Loucy (cell line): ENCODE results near the gene KIAA1328.

Experiments
- H2AFZ ChIP-seq: fragments of 200-600 bp; sonication (generic); 2 replicates; pipeline ENCODE4 v1.6.0; 2016; ENCODE audit warnings: antibody characterized with exemption, mild to moderate bottlenecking, low read length, moderate library complexity
- H3F3A ChIP-seq: fragments of 200-600 bp; 2 replicates; pipeline ENCODE4 v1.6.0; 2016; ENCODE audit warnings: antibody characterized with exemption, low read depth, mild to moderate bottlenecking
- H3K27me3 ChIP-seq: fragments of 200-600 bp; sonication (generic); 2 replicates; pipeline ENCODE4 v1.6.1; 2014; ENCODE audit warnings: low read length, mild to moderate bottlenecking; ENCODE audit not compliant: insufficient read depth, poor library complexity, severe bottlenecking
- H3K36me3 ChIP-seq: fragments of 200-600 bp; sonication (generic); 2 replicates; pipeline ENCODE4 v1.6.1; 2016; ENCODE audit warnings: low read length; ENCODE audit not compliant: insufficient read depth
- H3K4me1 ChIP-seq: fragments of 200-600 bp; sonication (generic); 2 replicates; pipeline ENCODE4 v1.5.1; 2014; ENCODE audit warnings: low read length, mild to moderate bottlenecking; ENCODE audit not compliant: insufficient read depth, poor library complexity, severe bottlenecking
- H3K4me2 ChIP-seq: fragments of 200-600 bp; sonication (generic); 2 replicates; pipeline ENCODE4 v1.6.0; 2014; ENCODE audit warnings: antibody characterized with exemption, low read length, low read depth, mild to moderate bottlenecking; ENCODE audit not compliant: poor library complexity, severe bottlenecking
- H3K4me3 ChIP-seq: fragments of 200-600 bp; sonication (generic); 2 replicates; pipeline ENCODE4 v1.5.1; 2014; ENCODE audit warnings: low read length, mild to moderate bottlenecking, mixed read lengths; ENCODE audit not compliant: poor library complexity, severe bottlenecking
- H3K79me2 ChIP-seq: fragments of 200-600 bp; sonication (generic); 2 replicates; pipeline ENCODE4 v1.6.1; 2014; ENCODE audit warnings: low read length; ENCODE audit not compliant: insufficient read depth
- H3K9ac ChIP-seq: fragments of 200-600 bp; sonication (generic); 2 replicates; pipeline ENCODE4 v1.6.0; 2014; ENCODE audit warnings: mild to moderate bottlenecking, low read depth, low read length, moderate library complexity; ENCODE audit not compliant: poor library complexity, severe bottlenecking
- H3K9me2 ChIP-seq: fragments of 200-600 bp; sonication (generic); replicated peaks from 2 replicates; pipeline ENCODE4 v1.6.1; 2016; ENCODE audit warnings: low read depth, low read length, mixed read lengths
- H3K9me3 ChIP-seq: fragments of 200-600 bp; sonication (generic); 2 replicates; pipeline ENCODE4 v1.6.1; 2014; ENCODE audit warnings: mild to moderate bottlenecking, antibody characterized with exemption, low read length, low read depth; ENCODE audit not compliant: insufficient read depth
- H4K20me1 ChIP-seq: fragments of 200-600 bp; sonication (generic); 2 replicates; pipeline ENCODE4 v1.6.0; 2014; ENCODE audit warnings: antibody characterized with exemption, low read length, mild to moderate bottlenecking; ENCODE audit not compliant: insufficient read depth, poor library complexity, severe bottlenecking
- EZH2phosphoT487 ChIP-seq: fragments of 200-600 bp; IDR thresholded peaks from 2 replicates; pipeline ENCODE4 v1.6.1; 2018; ENCODE audit warnings: antibody characterized with exemption, mild to moderate bottlenecking, moderate library complexity, borderline replicate concordance
- TF ChIP-seq, protein P1 (sequence below): fragments of 200-600 bp; sonication (generic); conservative IDR thresholded peaks from 2 replicates; pipeline ENCODE4 v1.5.1; 2014; ENCODE audit warnings: mild to moderate bottlenecking, antibody characterized with exemption, low read length

The KIAA1328 gene

DNA sequence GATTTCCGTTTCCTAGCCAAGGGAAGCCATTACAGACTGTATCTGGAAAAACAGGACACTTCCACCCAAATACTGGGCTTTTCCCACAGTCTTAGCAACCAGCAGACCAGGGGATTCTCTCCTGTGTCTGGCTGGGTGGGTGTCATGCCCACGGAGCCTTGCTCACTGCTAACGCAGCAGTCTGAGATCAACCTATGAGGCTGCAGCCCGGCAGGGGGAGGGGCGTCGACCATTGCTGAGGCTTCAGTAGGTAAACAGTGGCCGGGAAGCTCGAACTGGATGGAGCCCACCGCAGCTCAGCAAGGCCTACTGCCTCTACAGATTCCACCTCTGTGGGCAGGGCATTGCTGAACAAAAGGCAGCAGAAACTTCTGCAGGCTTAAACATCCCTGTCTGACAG lies 131.1 kb downstream of the KIAA1328 start:
- no peaks in the 10 kb centered on the region for H3F3A ChIP-seq
- H3K4me3 ChIP-seq, result no peak overlapping the region
- no peaks in the 10 kb centered on the region for H4K20me1 ChIP-seq
- no peak for TF ChIP-seq EZH2phosphoT487
- TF ChIP-seq, protein P1, sequence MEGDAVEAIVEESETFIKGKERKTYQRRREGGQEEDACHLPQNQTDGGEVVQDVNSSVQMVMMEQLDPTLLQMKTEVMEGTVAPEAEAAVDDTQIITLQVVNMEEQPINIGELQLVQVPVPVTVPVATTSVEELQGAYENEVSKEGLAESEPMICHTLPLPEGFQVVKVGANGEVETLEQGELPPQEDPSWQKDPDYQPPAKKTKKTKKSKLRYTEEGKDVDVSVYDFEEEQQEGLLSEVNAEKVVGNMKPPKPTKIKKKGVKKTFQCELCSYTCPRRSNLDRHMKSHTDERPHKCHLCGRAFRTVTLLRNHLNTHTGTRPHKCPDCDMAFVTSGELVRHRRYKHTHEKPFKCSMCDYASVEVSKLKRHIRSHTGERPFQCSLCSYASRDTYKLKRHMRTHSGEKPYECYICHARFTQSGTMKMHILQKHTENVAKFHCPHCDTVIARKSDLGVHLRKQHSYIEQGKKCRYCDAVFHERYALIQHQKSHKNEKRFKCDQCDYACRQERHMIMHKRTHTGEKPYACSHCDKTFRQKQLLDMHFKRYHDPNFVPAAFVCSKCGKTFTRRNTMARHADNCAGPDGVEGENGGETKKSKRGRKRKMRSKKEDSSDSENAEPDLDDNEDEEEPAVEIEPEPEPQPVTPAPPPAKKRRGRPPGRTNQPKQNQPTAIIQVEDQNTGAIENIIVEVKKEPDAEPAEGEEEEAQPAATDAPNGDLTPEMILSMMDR, result no peak
- no peak overlapping the region for H3K4me2 ChIP-seq
- H3K36me3 ChIP-seq, result no peaks in the 10 kb centered on the region
- H3K9me2 ChIP-seq, result no peaks in the 10 kb centered on the region
- no peak overlapping the region for H3K9ac ChIP-seq
- no peaks in the 10 kb centered on the region for H3K27me3 ChIP-seq
- no peaks in the 10 kb centered on the region for H3K4me1 ChIP-seq
- H3K9me3 ChIP-seq, result no peaks in the 10 kb centered on the region
- H2AFZ ChIP-seq, result no peak overlapping the region
- no peaks in the 10 kb centered on the region for H3K79me2 ChIP-seq

DNA sequence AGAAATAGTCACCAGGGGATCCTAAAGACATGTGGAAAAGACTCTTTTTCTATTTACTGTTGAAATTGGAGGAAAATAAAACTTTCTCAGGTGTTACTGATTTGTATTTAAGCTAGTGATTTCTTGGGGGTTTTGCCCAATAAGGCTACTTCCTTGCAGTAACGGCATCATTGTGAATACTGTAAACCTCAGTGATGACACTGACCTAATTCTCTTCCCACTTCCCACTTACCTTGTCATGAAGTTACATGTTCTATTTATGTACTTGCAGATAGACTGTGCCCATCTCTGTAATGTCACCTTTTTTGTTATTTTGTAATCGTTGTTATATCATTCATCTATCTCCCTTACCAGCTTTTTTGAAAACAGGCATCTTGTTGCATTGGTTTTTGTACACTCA lies 134.5 kb downstream of the KIAA1328 start:
- no peak overlapping the region for H3K4me2 ChIP-seq
- H3F3A ChIP-seq, result no peaks in the 10 kb centered on the region
- H3K9me3 ChIP-seq, result 0 out of 2 replicates have a peak, but pooled peaks cover 2% of the 10 kb centered on the region
- no peak overlapping the region for H2AFZ ChIP-seq
- H3K36me3 ChIP-seq, result no peaks in the 10 kb centered on the region
- no peak overlapping the region for H3K9ac ChIP-seq
- H3K4me1 ChIP-seq, result no peaks in the 10 kb centered on the region
- TF ChIP-seq, protein P1, result no peak
- TF ChIP-seq EZH2phosphoT487, result no peak
- H3K27me3 ChIP-seq, result no peaks in the 10 kb centered on the region
- no peaks in the 10 kb centered on the region for H4K20me1 ChIP-seq
- H3K9me2 ChIP-seq, result no peaks in the 10 kb centered on the region
- H3K79me2 ChIP-seq, result no peaks in the 10 kb centered on the region
- H3K4me3 ChIP-seq, result no peak overlapping the region

DNA sequence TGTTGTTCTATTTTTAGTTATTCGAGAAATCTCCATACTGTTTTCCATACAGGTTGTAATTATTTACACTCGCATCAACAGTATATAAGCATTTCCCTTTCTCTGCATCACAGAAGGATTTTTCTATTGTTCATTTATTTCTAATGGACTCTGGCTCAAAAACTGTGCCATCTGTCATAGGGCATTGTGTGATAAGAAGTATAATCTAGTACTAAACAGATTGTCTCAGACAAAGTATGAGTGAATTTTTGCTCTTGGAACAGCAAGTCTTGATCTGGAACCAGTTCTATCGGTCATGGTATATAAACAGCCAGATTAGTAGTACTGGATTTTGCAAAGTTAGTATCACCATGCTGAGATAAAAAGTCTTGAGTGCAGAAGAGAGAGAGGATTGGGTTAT lies 145.8 kb downstream of the KIAA1328 start:
- Histone ChIP-seq H3K9me2 (no peaks in the 10 kb centered on the region), H3F3A (no peaks in the 10 kb centered on the region), H2AFZ (no peak overlapping the region), H3K4me1 (no peaks in the 10 kb centered on the region), H3K4me3 (no peak overlapping the region), H3K27me3 (no peaks in the 10 kb centered on the region), H3K9ac (no peak overlapping the region), H3K36me3 (no peaks in the 10 kb centered on the region), H3K9me3 (no peaks in the 10 kb centered on the region), H3K4me2 (no peak overlapping the region), H4K20me1 (no peaks in the 10 kb centered on the region), H3K79me2 (no peaks in the 10 kb centered on the region)
- TF ChIP-seq, protein P1, result no peak
- TF ChIP-seq EZH2phosphoT487, result no peak
